ENCODE data around the gene JADE1. TPM values are rescaled to one million over a fixed set of nuclear protein-coding genes. Genes with fewer than 3 reads are reported as not detected.

The JADE1 gene
- polyA plus RNA-seq, 4 donors: 19.7 to 50.6 (median 48.0) TPM

DNA sequence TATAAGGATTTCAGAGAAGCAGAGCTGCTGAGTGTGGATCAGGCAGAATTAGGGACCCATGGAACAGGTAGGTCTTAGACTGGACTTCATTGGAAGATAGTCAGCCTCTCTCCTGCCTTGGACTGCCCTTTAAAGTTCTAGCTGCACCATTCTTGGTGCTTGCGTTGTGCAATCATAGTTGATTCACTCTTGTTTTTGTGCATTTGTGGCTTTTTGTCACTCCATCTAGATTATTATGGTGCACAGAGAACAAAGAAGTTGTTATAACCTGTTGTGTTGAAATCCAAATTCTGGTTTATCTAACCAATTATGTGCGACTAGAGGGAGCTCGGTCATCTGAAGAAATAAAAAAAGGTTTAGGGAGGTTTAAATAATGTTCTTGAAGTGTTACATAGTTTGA lies 59.3 kb downstream of the JADE1 start:
- DNase-seq (ENCODE audit: low read depth in 4 of 4, low spot score in 3 of 4): no peak

DNA sequence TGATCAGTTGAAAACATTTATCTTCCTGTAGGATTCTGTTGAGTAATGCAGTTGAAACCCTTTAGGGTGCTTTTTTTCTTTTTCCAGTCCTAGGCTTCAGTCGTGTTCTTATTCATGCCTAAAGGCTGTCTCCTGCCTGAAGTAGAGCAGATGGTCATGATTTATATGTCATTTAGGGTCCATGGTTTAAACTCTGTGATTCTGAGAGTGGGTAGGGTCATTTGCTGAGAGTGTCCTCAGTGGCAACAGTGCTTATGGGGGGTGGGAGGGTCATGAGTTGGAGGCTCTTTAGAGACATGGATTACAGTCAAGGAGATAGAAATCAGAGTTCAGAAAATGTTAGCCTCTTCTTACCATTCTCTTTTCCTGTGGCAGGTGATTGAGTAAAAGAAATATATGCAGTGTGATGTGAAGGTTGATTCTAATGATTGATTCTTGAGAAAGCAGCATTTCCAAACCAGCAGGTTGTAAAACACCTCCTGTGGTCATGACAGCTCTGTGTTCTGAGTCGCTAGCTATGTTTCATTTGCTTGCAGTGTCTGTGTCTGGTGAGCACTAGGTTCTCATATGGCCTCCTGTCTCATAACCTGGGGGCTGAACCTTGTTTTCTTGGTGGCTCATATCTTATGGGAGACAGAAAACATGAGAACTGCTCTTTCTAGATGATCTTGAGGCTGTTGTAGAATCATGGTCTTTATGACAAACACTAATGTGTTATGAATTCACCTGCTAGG lies 60.4 kb downstream of the JADE1 start:
- no peak for DNase-seq (ENCODE audit: low read depth in 4 of 4, low spot score in 3 of 4)

DNA sequence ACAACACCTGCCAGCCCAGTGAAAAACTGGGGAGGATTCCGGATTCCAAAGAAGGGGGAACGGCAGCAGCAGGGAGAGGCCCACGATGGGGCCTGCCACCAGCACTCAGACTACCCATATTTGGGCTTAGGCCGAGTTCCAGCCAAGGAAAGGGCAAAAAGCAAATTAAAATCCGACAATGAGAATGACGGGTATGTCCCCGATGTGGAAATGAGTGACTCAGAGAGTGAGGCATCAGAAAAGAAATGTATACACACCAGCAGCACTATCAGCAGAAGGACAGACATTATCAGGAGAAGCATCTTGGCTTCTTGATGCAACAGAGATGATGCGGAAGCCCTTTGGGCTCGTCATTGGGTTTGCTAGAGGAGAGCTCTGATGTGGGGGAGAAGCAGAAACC lies 62.4 kb downstream of the JADE1 start:
- DNase-seq (ENCODE audit: low read depth in 4 of 4, low spot score in 3 of 4): no peak

DNA sequence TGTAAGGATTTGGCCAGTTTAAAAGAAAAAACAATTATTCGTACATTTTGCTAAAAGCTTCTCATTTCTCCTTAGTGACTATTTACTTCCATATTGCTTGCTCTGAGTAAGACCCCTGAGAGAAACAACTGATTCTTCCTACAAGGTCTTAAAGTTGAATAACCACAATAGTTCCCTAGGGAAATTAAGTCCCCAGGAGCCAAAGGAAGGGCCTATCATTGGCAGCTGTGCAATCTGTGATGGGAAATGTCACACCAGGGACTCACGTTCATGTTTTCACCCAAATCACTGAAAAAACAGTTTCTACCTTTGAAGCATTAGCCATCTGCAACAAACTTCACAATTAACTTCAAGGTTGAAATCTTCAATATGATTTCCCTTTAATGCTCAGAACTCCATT lies 66.7 kb downstream of the JADE1 start:
- DNase-seq (ENCODE audit: low read depth in 4 of 4, low spot score in 3 of 4): no peak

DNA sequence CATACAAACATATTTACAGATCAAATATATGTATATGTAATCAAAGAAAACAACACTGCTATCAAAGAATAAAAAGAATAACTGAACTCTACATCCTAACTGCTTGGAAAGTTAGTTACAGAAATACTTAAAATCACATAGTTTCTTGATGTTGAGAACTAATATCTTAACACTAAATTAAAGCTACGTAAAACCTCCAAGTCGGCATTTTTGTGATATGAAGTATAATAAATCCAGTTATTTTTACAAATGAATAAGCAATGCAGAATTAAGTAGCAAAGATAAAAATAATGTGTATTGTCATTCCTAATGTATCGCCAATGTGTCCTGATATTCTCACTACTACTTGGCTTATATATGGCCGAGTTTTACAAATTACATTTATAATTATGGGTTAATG lies 68.4 kb downstream of the JADE1 start:
- DNase-seq (ENCODE audit: low read depth in 4 of 4, low spot score in 3 of 4): no peak

DNA sequence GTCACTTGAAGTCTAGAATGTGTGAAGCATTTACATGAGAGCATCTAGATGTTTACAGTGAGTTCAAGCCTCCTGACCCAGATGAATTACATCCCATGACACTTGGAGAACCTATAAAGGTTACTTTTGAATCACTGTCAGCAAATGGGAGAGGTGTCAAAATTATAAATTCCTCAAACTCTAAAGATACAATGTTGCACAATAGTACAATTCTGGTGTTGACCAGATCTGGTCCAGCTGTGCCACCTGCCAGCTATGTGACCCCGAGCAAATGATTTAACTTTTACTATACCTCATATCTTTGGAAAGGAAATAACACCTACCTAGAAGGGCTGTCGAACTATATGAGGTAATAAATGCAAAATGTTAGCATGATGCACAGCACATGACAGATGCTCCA lies 69.8 kb downstream of the JADE1 start:
- no peak for DNase-seq (ENCODE audit: low read depth in 4 of 4, low spot score in 3 of 4)

DNA sequence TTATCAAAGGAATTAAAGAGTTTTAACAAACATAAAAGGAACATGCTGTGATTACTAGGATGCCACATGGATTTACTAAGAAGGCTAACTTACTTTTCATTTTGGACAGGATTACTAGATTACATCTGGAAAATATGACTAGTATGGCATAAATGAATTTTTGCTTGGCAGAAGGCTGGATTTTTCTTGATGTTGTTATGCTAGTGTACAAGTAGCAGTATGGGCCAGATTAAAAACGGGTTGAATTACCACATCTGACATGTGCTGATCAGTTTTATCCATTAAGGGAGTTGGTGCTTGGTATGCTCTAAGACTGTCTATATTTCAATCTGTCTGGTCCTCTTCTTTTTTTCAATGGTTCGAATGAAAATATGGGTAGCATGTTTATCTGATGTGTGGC lies 70.5 kb downstream of the JADE1 start:
- DNase-seq (ENCODE audit: low read depth in 4 of 4, low spot score in 3 of 4): no peak

DNA sequence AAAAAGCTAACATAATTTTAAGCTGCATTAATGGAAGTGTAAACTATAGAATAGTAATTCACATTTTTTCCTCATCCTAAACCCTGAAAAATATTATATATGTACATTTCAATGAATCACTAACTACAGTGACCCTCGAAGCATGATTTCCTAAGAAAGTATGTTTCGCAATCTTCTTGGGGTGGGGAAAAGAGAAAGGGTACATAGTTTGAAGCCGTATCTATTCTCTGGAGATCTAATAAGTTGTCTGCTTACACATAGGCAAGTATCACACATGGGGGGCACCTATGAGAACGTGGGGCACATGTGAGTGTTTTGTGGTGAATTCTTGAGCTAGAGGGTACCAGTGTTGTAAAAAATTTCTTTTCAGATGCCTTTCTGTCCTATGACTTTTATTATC lies 71.2 kb downstream of the JADE1 start:
- DNase-seq (ENCODE audit: low read depth in 4 of 4, low spot score in 3 of 4): no peak

DNA sequence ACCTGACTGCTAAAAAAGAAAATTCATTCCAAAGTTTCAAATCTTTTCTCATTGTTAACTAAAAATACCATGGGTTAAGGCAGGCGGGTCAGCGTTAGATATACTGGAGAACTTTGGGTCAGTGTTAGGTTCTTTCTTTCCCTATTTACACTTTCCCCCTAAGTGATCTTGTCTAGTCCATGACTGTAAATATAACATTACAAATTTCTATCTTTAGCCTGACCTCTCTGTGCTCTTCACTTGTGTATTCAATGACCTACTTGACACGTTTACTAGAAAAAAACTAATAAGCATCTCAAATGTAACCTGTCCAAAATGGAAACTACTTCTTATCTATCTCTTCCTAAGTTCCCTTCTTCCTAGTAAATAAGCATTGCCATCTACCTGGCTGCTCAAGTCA lies 95.3 kb downstream of the JADE1 start:
- DNase-seq (ENCODE audit: low read depth in 4 of 4, low spot score in 3 of 4): no peak

DNA sequence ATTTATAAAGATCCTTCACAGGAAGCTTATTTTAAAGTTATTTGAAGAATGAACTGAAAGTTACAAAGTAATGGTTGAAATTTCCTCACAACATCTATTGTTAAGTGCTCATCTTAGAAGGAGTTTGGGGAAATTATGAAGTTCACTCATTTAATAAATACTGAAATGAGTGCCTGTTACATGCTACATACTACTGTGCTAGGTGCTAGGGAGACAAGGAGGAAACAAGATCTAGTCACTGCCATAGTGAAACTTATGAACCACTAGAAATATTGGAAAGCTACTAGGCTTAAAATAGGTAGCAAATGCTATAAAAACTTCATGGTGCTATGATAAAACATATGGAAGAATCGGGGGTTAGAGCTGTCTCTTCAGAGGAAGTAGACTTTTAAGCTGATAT lies 97.1 kb downstream of the JADE1 start:
- DNase-seq (ENCODE audit: low read depth in 4 of 4, low spot score in 3 of 4): no peak

DNA sequence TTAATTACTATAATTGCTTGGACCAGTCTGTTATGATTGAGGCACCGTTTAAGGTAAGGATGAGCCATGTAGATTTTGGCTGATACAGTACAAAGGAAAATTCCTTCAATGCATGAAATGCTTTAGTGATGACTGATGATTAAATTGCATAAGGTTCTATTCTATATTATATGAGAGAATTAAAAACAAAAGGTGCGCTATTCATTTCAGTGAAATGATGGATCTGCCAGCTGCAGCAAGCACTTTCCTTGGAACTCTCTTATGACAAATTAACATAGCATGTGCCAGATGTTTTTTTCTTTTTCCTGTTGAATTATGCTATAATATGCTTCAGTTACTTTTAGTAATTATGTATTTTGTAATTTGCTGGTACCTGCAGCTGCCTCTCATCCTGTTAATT lies 98.5 kb downstream of the JADE1 start:
- DNase-seq (ENCODE audit: low read depth in 4 of 4, low spot score in 3 of 4): no peak

DNA sequence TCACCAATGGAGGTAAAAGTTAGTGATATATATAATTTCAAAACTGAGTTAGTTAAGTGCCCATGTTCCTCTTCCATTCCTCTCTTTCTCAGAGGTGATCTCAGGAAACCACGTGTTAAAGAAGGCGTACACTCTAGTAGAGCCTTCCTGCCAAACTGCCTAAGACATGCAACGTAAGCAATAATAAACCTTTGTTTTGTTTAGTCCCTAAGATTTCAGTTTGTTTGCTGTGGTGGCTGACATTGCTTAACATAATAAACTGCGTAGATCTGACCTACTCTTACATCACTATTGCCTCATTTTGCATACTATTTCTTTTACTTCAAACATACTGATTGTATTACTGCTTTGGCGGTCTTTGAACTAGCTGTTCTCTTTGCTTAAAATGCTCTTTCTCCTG lies 99.2 kb downstream of the JADE1 start:
- no peak for DNase-seq (ENCODE audit: low read depth in 4 of 4, low spot score in 3 of 4)

DNA sequence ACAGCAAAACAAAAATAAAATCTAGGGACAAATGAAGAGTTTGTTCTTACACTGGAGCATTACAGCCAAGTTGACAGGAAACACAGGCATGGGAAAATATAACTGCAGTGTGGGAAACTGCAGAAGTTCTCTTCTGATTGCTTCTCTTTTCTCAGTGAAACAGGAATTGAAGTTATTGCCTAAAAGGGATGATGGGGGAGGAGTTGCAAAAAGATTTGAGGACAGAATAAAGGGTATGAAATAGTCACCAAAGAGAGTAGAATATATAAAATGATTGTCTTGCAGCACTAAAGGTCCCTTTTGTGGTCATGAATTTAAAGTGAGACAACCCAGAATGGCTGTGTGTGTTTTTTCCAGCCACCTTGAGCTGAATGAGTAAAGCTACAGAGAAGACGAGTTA lies 103.7 kb downstream of the JADE1 start:
- no peak for DNase-seq (ENCODE audit: low read depth in 4 of 4, low spot score in 3 of 4)

DNA sequence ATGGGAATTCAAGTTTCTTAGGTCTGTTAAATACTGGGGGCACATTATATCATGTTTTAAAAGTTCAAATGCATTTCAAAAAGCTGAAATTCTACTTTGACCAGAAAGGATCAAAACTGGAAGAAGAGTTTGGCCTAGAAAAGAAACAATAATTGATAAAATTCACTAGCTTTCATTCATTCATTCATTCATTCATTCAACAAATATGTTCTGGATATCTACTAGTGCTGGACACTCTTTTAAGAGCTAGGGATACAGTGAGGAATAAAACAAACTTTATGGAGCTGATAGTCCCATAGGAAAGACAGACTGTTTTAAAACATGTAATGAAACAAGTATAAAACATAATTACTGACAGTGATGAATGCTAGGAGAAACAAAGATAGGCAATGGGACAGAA lies 106.0 kb downstream of the JADE1 start:
- DNase-seq (ENCODE audit: low read depth in 4 of 4, low spot score in 3 of 4): no peak

DNA sequence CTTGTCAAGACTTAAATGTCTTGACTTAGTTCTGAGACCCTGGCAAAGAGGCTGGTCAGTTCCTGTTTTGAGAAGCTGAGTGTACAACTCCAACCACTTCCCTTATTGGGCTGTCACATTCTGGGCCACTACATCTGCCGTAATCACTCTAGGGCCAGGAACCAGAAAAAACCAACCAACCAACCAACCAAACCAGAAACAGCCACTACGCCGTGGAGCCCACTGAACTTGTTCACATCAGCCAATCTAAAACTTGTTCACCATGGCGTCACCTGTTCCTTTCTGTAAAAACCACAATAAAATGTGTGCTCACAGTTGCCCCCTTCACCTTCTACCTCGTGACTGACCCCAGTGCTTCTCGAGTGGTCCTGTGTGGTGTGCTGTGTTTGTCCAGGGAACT lies 107.3 kb downstream of the JADE1 start:
- DNase-seq (ENCODE audit: low read depth in 4 of 4, low spot score in 3 of 4): no peak

DNA sequence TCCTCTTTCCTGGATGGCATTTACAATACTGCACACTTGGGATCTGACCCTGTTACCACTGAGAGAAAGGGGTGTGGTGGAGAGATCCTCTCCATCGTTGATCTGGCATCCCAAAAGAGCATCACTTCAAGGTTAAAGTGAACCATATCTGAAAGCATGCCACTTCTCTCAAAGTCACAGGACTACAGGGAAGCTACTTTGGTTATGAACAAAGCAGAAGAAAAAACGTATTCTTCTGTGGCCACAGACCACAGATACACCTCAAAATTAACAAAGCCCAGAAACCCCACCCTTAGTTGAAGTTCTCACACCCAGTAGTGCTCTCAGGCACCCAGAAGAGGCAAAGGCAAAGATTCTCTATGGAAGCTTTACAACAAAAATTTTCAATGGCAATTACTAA lies 108.3 kb downstream of the JADE1 start:
- DNase-seq (ENCODE audit: low read depth in 4 of 4, low spot score in 3 of 4): no peak

DNA sequence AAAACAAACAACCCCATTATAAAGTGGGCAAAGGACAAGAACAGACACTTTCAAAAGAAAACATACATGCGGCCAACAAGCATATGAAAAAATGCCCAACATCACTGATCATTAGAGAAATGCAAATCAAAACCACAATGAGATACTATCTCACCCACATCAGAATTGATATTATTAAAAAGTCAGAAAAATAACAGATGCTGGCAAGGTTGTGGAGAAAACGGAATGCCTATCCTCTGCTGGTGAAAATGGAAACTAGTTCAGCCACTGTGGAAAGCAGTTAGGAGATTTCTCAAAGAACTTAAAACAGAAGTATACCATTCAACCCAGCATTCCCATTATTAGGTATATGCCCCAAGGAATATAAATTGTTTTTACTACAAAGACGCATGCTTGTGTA lies 112.5 kb downstream of the JADE1 start:
- DNase-seq (ENCODE audit: low read depth in 4 of 4, low spot score in 3 of 4): no peak
